Neural cell (in vitro differentiated cells): ENCODE data around the gene IGSF3.

Source experiments
- CTCF ChIP-seq: fragments of 450-650 bp; IDR thresholded peaks from 2 replicates; pipeline ENCODE4 v1.5.1; 2014; ENCODE audit warnings: antibody characterized with exemption, mild to moderate bottlenecking, moderate library complexity; ENCODE audit not compliant: poor library complexity, severe bottlenecking
- EP300 ChIP-seq: fragments of 450-650 bp; conservative IDR thresholded peaks from 2 replicates; pipeline ENCODE4 v1.6.1; 2014; ENCODE audit warnings: antibody characterized with exemption, mild to moderate bottlenecking, moderate library complexity; ENCODE audit not compliant: poor library complexity, severe bottlenecking
- POLR2AphosphoS5 ChIP-seq: IDR thresholded peaks from 2 replicates; pipeline ENCODE4 v1.6.1; 2012
- RAD21 ChIP-seq: fragments of 450-650 bp; conservative IDR thresholded peaks from 2 replicates; pipeline ENCODE4 v1.6.1; 2014; ENCODE audit warnings: antibody characterized with exemption, mild to moderate bottlenecking, moderate library complexity
- REST ChIP-seq: IDR thresholded peaks from 2 replicates; pipeline ENCODE4 v1.6.1; 2012; ENCODE audit warnings: borderline replicate concordance
- TAF1 ChIP-seq: IDR thresholded peaks from 2 replicates; pipeline ENCODE4 v1.6.1; 2012; ENCODE audit warnings: low read depth

- TF ChIP-seq REST (no peak), CTCF (no peak), TAF1 (no peak), POLR2AphosphoS5 (no peak), EP300 (no peak), RAD21 (no peak)
Observed at GRCh38 chr1:116709666-116710167, 42.2 kb upstream of the IGSF3 start.
